HEK293 (cell line): ENCODE results near the gene NKD1.

Experiments
- CTCF ChIA-PET: fragments of 350-600 bp; formaldehyde crosslinking; extraction: SDS; loops from one replicate; lab custom pipeline; 2021; ENCODE audit warnings: antibody characterized with exemption; lab: Yijun Ruan, JAX
- POLR2A ChIA-PET: fragments of 300-600 bp; formaldehyde crosslinking; extraction: SDS; loops from one replicate; lab custom pipeline; 2020; ENCODE audit warnings: antibody characterized with exemption, inconsistent platforms; lab: Yijun Ruan, JAX
- H3K27ac ChIP-seq: fragments of 200-500 bp; sonication (Bioruptor generic); 2 replicates; pipeline ENCODE4 v1.5.1; 2014; ENCODE audit warnings: low read depth, low read length, control low read depth, inconsistent platforms; ENCODE audit errors: extremely low read depth
- H3K36me3 ChIP-seq, 2 experiments: fragments of 200-500 bp in 1 of 2; sonication (Bioruptor generic) in 1 of 2; 1 replicate in 1 of 2; 2 replicates in 1 of 2; pipeline ENCODE4 v1.5.1; 2014 to 2017; ENCODE audit warnings: inconsistent platforms in 2 of 2, low read length in 2 of 2; ENCODE audit not compliant: control insufficient read depth in 2 of 2, insufficient read depth in 1 of 2
- H3K4me1 ChIP-seq: fragments of 200-500 bp; sonication (Bioruptor generic); 2 replicates; pipeline ENCODE4 v1.5.1; 2014; ENCODE audit warnings: mild to moderate bottlenecking, low read length, inconsistent platforms; ENCODE audit not compliant: control insufficient read depth, insufficient read depth
- H3K4me3 ChIP-seq: 2 replicates; pipeline ENCODE4 v1.5.1; 2011; ENCODE audit warnings: low read depth, mild to moderate bottlenecking, control low read depth, low read length, moderate library complexity
- H3K9me3 ChIP-seq: fragments of 200-500 bp; sonication (Bioruptor generic); 2 replicates; pipeline ENCODE4 v1.5.1; 2014; ENCODE audit warnings: low read depth, low read length, inconsistent platforms; ENCODE audit not compliant: control insufficient read depth, insufficient read depth
- CTCF ChIP-seq: fragments of 450-650 bp; formaldehyde crosslinking; IDR thresholded peaks from 2 replicates; pipeline ENCODE4 v1.5.1; 2016; ENCODE audit warnings: missing biosample characterization, missing genetic modification characterization
- KLF10 ChIP-seq: fragments of 450-650 bp; IDR thresholded peaks from 2 replicates; pipeline ENCODE4 v1.5.1; 2018; ENCODE audit warnings: missing biosample characterization, mild to moderate bottlenecking, missing genetic modification characterization
- KLF9 ChIP-seq: fragments of 450-650 bp; formaldehyde crosslinking; IDR thresholded peaks from 2 replicates; pipeline ENCODE4 v1.5.1; 2016; ENCODE audit warnings: missing biosample characterization, missing genetic modification characterization, low read depth
- MYNN ChIP-seq: fragments of 450-650 bp; formaldehyde crosslinking; IDR thresholded peaks from 2 replicates; pipeline ENCODE4 v1.5.1; 2016; ENCODE audit warnings: missing biosample characterization, missing genetic modification characterization, borderline replicate concordance
- SCRT1 ChIP-seq: fragments of 450-650 bp; formaldehyde crosslinking; IDR thresholded peaks from 2 replicates; pipeline ENCODE4 v1.5.1; 2016; ENCODE audit warnings: missing biosample characterization, missing genetic modification characterization, borderline replicate concordance
- ZBTB44 ChIP-seq: fragments of 450-650 bp; IDR thresholded peaks from 2 replicates; pipeline ENCODE4 v1.5.1; 2018; ENCODE audit warnings: missing biosample characterization, mild to moderate bottlenecking, missing genetic modification characterization
- ZFHX2 ChIP-seq: fragments of 450-650 bp; formaldehyde crosslinking; conservative IDR thresholded peaks from 2 replicates; pipeline ENCODE4 v1.5.1; 2016; ENCODE audit warnings: missing biosample characterization, missing genetic modification characterization
- ZIC2 ChIP-seq: fragments of 450-650 bp; formaldehyde crosslinking; IDR thresholded peaks from 2 replicates; pipeline ENCODE4 v1.5.1; 2016; ENCODE audit warnings: missing biosample characterization, missing genetic modification characterization
- ZNF211 ChIP-seq: fragments of 450-650 bp; formaldehyde crosslinking; IDR thresholded peaks from 2 replicates; pipeline ENCODE4 v1.5.1; 2016; ENCODE audit warnings: low read depth, missing biosample characterization, missing genetic modification characterization
- ZNF223 ChIP-seq: fragments of 450-650 bp; formaldehyde crosslinking; IDR thresholded peaks from 2 replicates; pipeline ENCODE4 v1.5.1; 2016; ENCODE audit warnings: missing biosample characterization, missing genetic modification characterization
- ZNF23 ChIP-seq: fragments of 450-650 bp; formaldehyde crosslinking; IDR thresholded peaks from 2 replicates; pipeline ENCODE4 v1.5.1; 2016; ENCODE audit warnings: missing biosample characterization, missing genetic modification characterization, borderline replicate concordance
- ZNF274 ChIP-seq, 2 experiments: fragments of 200-500 bp in 1 of 2; fragments of 450-650 bp in 1 of 2; sonication (Bioruptor generic) in 1 of 2; formaldehyde crosslinking in 1 of 2; IDR thresholded peaks; 2 replicates each; pipeline versions ENCODE4 v1.5.1 to v1.6.1; 2014 to 2016; ENCODE audit warnings: borderline replicate concordance in 1 of 2, inconsistent platforms in 1 of 2, low read length in 1 of 2, missing biosample characterization in 1 of 2, missing genetic modification characterization in 1 of 2
- ZNF350 ChIP-seq: fragments of 450-650 bp; formaldehyde crosslinking; IDR thresholded peaks from 2 replicates; pipeline ENCODE4 v1.5.0; 2017; ENCODE audit warnings: missing biosample characterization, mild to moderate bottlenecking, missing genetic modification characterization
- ZNF423 ChIP-seq: fragments of 450-650 bp; formaldehyde crosslinking; IDR thresholded peaks from 2 replicates; pipeline ENCODE4 v1.5.1; 2016; ENCODE audit warnings: missing biosample characterization, missing genetic modification characterization
- ZNF544 ChIP-seq: fragments of 450-650 bp; formaldehyde crosslinking; IDR thresholded peaks from 2 replicates; pipeline ENCODE4 v1.5.0; 2017; ENCODE audit warnings: missing biosample characterization, missing genetic modification characterization
- ZNF585B ChIP-seq: fragments of 450-650 bp; formaldehyde crosslinking; IDR thresholded peaks from 2 replicates; pipeline ENCODE4 v1.5.1; 2016; ENCODE audit warnings: missing biosample characterization, missing genetic modification characterization

Gene NKD1

GRCh38 chr16:50667497-50668367 lies 119.5 kb downstream of the NKD1 start:
- Histone ChIP-seq H3K36me3 (no peaks in the 10 kb centered on the region), H3K9me3 (no peaks in the 10 kb centered on the region), H3K4me3 (no peak overlapping the region), H3K4me1 (no peaks in the 10 kb centered on the region), H3K27ac (no peak overlapping the region)
- POLR2A ChIA-PET, result interaction anchor here (1.7 kb wide), 1 partner anchor 139 kb away, joined by 4 read pairs; no protein-coding TSS in a partner anchor
- TF ChIP-seq ZBTB44 (tag by site-specific recombination) (no peak), CTCF (0 out of 2 replicates have a peak, but pooled peaks have one; percentile 17), MYNN (tag by site-specific recombination) (no peak), ZNF223 (tag by site-specific recombination) (no peak)
- CTCF ChIA-PET, result interaction anchor here (0.5 to 10.3 kb wide), 17 partner anchors 9 to 1111 kb away, joined by 3 to 145 read pairs (median 3); partner anchors contain the start of gene SNX20

GRCh38 chr16:50668368-50669008 lies 120.3 kb downstream of the NKD1 start:
- no peak overlapping the region for H3K27ac ChIP-seq
- ChIA-PET POLR2A (interaction anchor here (1.7 kb wide), 1 partner anchor 138 kb away, joined by 4 read pairs; no protein-coding TSS in a partner anchor), CTCF (interaction anchor here (0.5 to 10.3 kb wide), 12 partner anchors 9 to 1112 kb away, joined by 3 to 145 read pairs (median 3); no protein-coding TSS in a partner anchor)
- H3K9me3 ChIP-seq, result no peaks in the 10 kb centered on the region
- no peak overlapping the region for H3K4me3 ChIP-seq
- H3K4me1 ChIP-seq, result no peaks in the 10 kb centered on the region
- H3K36me3 ChIP-seq, result no peaks in the 10 kb centered on the region
- no peak for TF ChIP-seq ZNF350 (tag by site-specific recombination)
- TF ChIP-seq ZNF274 (IDR thresholded peaks at IDR 0.05; ENCODE audit: low read length), result no peak
- no peak for TF ChIP-seq ZNF274 (tag by site-specific recombination; IDR thresholded peaks at IDR 0.05; ENCODE audit: borderline replicate concordance)
- TF ChIP-seq ZNF423 (tag by site-specific recombination), result no peak
- no peak for TF ChIP-seq ZNF211 (tag by site-specific recombination)
- no peak for TF ChIP-seq ZNF23 (tag by site-specific recombination)
- TF ChIP-seq KLF10 (tag by site-specific recombination), result no peak
- TF ChIP-seq ZNF544 (tag by site-specific recombination), result no peak
- TF ChIP-seq ZNF585B (tag by site-specific recombination), result no peak
- TF ChIP-seq ZIC2 (tag by site-specific recombination), result no peak
- TF ChIP-seq ZNF223 (tag by site-specific recombination), result no peak
- TF ChIP-seq ZFHX2 (tag by site-specific recombination), result no peak
- no peak for TF ChIP-seq KLF9
- no peak for TF ChIP-seq SCRT1 (tag by site-specific recombination)
- TF ChIP-seq, all 188 proteins: peak for 0
